Activated CD8-positive, alpha-beta memory T cell treated with anti-CD3 and anti-CD28 coated beads for 36 hours (primary cell): ENCODE measurements around the gene SOWAHA. TPM values are rescaled to one million over a fixed set of nuclear protein-coding genes. Genes with fewer than 3 reads are reported as not detected.

Source experiments
- CTCF ChIA-PET: fragments of 350-600 bp; sonication (Branson Sonifier 250); formaldehyde crosslinking; loops from one replicate; lab custom pipeline; 2021; ENCODE audit warnings: antibody characterized with exemption; lab: Charles Lee
- POLR2A ChIA-PET: fragments of 350-600 bp; sonication (Branson Sonifier 250); formaldehyde crosslinking; loops from one replicate; lab custom pipeline; 2021; ENCODE audit warnings: antibody characterized with exemption; lab: Charles Lee
- total RNA-seq, 2 experiments: library from RNA; stranded (reverse); gene quantifications; one replicate each; pipeline ENCODE4 v1.2.3, GENCODE V29; 2021

The SOWAHA gene
- total RNA-seq, 2 experiments from 2014 or later = 0.06 TPM

DNA sequence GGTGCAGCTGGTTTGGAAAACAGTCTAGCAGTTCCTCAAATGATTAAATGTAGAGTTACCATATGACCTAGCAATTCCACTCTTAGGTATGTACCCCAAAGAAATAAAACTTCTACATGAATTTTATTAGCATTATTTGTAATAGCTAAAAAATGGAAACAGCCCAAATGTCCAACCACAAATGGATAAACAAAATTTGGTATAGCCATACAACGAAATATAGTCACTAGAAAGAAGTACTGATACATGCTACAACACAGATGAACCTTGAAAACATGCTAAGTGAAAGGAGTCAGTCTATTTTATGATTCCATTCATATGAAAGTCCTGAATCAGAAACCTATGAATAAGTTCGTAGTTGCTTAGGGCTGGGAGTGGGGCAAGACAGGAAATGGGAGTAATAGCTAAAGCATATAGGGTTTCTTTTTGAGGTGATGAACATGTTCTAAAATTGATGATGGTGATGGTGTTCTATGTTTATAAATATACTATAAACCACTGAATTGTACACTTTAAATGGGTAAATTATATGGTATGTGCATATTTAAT lies 46.9 kb downstream of the SOWAHA start:
- CTCF ChIA-PET = no interaction called here
- POLR2A ChIA-PET = no interaction called here

DNA sequence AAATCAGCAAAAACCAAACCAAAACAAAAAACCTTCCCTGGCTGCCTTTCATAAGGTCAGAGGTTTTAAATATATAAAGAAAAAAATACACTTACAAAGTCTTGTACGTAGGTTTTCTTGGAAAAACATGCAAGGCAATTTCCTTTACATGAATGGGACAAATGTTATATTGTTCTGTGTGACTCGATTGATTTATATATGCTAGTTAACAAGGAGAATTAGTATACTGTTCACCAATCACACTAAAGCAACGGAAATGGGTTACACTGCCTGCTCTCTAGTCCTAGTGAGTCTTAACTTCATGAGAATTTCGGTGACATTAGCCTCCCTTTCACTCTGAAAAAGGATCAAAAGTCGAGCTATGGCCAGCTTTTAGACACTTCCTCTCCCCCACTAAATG lies 47.6 kb downstream of the SOWAHA start:
- CTCF ChIA-PET = no interaction called here
- POLR2A ChIA-PET = no interaction called here

DNA sequence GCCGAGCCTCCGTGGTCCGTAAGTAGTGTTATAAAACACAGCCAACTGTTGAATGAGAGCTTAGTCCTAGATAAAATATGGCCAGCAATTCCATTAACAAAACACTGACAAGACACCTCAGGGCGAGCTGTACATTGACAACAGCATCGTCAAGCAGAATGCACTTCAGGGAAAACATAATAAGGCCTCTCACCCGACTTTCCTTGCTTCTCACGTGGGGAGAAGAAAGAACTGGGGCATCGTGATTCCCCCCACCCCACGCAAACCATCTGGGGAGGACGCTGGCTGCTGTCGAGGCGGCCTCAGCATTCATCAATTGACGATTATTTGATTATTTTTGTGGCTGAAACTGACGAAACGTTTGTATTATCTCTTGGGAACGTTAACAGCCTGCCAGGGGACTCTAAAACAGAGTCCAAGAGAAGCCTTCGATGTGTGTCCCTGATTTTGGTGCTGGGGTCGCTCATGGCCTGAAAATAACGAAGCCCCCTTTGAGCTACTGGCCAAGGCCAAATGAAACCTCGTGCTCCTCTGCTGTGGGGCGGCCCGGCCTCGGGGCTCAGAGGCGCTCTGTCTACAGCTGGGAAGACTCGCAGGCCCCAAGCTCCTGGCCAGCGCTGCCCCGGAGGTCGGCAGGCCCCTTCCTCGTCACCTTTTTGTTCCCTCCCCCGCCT lies 52.7 kb downstream of the SOWAHA start:
- ChIA-PET POLR2A (interaction anchor here (0.9 to 1.6 kb wide), 3 partner anchors 46 to 187 kb away, joined by 3 to 7 read pairs (median 4); no protein-coding TSS in a partner anchor), CTCF (interaction anchor here (0.9 to 1.3 kb wide), 2 partner anchors 12 to 39 kb away, joined by 3 read pairs; no protein-coding TSS in a partner anchor)

Other genes starting within 250 kb of the SOWAHA start
- gene IL13, start 155.1 kb upstream of the SOWAHA start, total RNA-seq = 10 to 100 TPM; 17.8 to 21.0 TPM
- gene IL4, start 139.3 kb upstream of the SOWAHA start, total RNA-seq = 1 to 10 TPM; 2.0 to 2.5 TPM
- gene KIF3A, start 75.8 kb upstream of the SOWAHA start, total RNA-seq = 10 to 100 TPM; 16.1 to 16.9 TPM
- gene CCNI2, start 65.9 kb upstream of the SOWAHA start, total RNA-seq = 10 to 100 TPM in 1 of 2 experiments, 1 to 10 TPM in 1; 9.3 to 10.2 TPM
- 10 to 100 TPM; 32.5 TPM for gene SEPTIN8, start 36.1 kb upstream of the SOWAHA start, total RNA-seq
- gene SHROOM1, start 17.3 kb downstream of the SOWAHA start, total RNA-seq = 1 to 10 TPM; 1.6 to 1.9 TPM
- gene GDF9, start 53.2 kb downstream of the SOWAHA start, total RNA-seq = under 1 TPM; 0.23 to 0.27 TPM
- gene UQCRQ, start 53.3 kb downstream of the SOWAHA start, total RNA-seq = 100 to 1,000 TPM; 621 to 661 TPM
- 1 to 10 TPM; 3.5 to 3.9 TPM for gene LEAP2, start 60.4 kb downstream of the SOWAHA start, total RNA-seq
- gene AFF4, start 150.3 kb downstream of the SOWAHA start, total RNA-seq = 10 to 100 TPM; 23.2 to 25.7 TPM
- 10 to 100 TPM; 29.9 to 30.6 TPM for gene ZCCHC10, start 213.2 kb downstream of the SOWAHA start, total RNA-seq
- 100 to 1,000 TPM; 249 to 254 TPM for gene HSPA4, start 238.7 kb downstream of the SOWAHA start, total RNA-seq